UCSD-AML1 (cell line): ENCODE results near the gene TMIE.
"Not testable (repeated sequence)": the region's sequence is repeated elsewhere in the genome, so short reads cannot be mapped to it uniquely, and the experiment has no call there.

Source experiments
- DNase-seq: peaks from one replicate; lab custom pipeline; 2025; ENCODE audit not compliant: unreplicated experiment; lab: John Stamatoyannopoulos, UW

The TMIE gene

DNA sequence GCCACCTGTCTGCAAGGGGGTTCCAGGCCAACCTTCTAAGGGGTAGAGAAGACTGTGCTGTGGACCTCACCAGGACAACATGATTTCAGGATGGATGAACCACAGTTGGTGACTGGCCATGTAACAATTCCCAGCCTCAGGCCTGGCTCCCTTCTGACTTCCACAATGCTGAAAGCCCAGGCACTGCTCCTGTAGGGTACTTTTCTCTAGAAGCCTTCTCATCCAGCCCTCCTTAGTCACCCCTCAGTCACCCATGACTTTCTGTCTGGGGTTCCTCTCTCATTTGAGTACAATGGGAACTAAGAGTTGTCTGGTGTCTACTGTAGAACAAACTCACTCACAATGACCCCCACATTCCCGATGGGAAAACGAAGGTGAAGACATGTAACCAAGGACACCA is 16.3 kb upstream of the TMIE start:
- no peak for DNase-seq

DNA sequence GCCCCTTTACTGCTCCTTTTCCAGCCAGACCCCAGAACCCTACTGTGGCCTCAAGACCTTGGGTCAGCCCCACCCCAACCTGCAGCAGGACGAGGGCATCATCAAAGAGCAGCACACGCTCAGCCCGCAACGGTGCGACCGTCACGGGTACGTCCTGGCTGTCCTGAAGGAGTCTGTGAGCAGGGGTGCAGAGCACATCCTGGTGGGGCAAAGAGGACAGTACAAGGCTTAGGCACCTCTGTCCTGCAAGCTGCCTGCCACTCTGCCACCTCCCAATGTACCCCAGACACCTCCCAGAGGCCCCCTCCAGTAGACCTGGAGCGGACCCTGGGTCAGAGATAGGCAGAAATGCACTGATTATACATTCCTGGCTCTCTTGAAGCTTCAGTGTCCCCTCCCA is 15.7 kb upstream of the TMIE start:
- DNase-seq = no peak

DNA sequence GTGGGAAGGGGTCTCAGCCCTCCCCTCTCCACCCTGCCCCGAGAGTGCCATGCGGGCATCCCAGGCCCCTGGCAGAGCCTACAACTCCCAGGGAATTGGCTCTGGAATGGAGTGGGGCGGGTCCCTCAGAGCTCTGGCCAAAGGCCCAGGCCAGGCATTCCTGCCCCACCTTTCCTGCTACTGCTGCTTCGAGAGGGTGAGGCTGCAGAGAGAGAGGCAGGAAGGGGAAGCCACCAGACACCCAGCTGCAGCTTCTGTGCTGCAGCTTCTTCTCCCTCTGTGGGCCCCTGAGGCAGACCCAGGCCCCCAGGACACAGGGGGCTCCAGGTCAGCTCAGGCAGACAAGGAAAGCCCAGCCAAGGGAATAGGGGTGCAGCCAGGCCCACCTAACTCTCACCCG is 10.4 kb upstream of the TMIE start:
- DNase-seq = peak; percentile 19

DNA sequence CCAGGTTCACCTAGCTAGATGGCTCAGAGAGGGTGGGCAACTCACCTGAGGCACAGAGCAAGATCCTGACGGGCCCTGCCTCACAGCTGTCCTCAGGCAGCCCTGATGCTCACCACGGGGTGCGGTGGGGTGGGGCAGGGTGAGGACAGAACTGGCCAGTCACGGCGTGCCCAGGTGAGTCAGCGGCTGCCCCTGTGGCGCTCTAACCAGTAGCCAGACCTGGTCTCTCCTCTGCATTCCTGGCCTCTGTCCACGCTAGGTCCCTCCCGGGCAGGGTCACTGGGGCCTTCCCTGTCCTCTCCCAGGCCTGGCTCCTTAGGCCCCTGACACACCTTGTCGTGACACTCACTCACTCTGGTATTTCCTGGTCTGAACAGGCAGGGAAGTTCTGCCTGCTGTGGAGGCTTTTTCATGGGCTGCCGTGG is 8.6 kb upstream of the TMIE start:
- DNase-seq = no peak

DNA sequence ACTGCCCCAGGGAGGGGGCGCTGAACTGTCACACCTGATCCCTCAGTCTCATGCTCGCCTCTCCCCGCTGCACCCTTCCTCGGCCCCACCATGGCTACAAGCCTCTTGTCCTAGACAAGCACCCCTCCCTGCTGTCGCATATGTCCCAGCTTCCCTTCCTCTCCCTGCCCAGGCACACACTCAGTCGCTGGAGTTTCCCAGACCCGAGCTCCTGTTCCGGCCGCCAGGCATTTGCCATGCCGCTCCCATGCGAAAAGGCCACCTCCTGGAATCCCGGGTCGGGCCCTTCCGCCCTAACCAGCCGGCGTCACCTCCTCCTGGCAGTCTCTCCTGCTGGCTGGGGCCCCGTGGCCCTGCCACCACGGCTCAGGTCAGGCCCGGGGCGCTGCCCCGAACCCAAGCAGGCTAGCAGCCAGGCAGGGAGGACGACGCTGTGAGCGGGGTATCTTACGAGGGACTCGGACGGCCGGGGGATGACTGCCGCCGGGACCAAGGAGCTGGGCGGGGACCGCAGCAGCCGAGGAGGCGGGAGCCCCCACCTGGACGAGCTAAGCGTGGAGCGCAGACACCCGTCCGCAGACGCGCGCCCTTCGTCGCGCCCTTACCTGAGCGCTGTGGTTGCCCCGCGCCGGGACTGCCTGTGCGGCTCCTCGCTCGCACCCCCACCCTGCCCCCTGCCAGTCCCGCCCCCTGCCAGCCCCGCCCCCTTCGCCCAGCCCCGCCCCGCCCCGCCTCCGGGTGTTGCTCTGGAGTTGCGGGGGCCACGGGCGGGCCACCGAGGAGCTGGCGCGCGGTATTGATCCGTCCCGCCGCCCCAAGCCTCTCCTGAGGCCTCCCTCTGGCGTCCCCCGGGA is 7.9 kb upstream of the TMIE start, which contains the start of gene ALS2CL:
Gene ALS2CL, minus strand, starts transcription at position 642 of the 854 bp plus-strand sequence. CDS start 4,239 bp downstream, outside the sequence.
- DNase-seq = peak; percentile 74

- peak; percentile 64 for DNase-seq
Measured at GRCh38 chr3:46693892-46694226, 7.3 kb upstream of the TMIE start.

- no peak for DNase-seq
Measured at GRCh38 chr3:46694520-46694919, 6.7 kb upstream of the TMIE start.

DNA sequence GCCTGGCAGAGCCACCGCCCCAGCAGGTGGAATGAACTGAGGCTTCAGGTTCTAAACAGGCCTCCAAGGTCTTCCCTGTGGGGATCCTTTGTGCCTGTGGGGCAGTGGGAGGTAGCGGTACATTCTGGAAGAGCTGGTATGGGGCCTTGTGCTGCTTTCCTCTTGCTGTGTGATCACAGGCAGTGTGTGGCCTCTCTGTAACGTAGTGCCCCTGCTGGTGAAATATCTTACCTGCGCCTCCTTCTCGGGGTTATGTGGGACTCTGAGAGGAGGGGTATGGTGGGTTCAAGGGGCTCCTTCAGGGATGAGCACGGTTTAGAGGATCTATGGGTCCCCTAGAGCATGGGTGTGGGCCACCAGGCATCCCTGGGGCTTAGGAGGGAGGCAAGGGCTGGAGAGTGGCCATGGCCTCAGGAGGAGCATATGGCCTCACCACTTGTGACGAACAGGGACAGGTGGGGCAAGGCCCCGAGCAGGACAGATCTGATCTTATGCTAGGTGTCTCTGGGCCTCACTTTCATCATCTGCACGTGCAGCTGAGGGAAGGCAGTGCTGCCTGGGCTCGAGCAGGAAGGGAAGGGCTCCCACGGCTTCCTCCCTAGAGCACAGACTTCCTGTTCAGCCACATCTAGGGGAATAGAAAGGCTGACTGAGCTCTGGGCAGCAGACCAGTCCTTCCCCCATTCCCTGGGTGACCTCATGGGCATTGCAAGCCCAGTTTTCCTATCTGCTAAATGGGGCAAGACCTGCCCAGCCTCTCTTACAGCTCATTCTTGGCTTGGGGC is 5.8 kb upstream of the TMIE start:
- DNase-seq = peak; percentile 83

DNA sequence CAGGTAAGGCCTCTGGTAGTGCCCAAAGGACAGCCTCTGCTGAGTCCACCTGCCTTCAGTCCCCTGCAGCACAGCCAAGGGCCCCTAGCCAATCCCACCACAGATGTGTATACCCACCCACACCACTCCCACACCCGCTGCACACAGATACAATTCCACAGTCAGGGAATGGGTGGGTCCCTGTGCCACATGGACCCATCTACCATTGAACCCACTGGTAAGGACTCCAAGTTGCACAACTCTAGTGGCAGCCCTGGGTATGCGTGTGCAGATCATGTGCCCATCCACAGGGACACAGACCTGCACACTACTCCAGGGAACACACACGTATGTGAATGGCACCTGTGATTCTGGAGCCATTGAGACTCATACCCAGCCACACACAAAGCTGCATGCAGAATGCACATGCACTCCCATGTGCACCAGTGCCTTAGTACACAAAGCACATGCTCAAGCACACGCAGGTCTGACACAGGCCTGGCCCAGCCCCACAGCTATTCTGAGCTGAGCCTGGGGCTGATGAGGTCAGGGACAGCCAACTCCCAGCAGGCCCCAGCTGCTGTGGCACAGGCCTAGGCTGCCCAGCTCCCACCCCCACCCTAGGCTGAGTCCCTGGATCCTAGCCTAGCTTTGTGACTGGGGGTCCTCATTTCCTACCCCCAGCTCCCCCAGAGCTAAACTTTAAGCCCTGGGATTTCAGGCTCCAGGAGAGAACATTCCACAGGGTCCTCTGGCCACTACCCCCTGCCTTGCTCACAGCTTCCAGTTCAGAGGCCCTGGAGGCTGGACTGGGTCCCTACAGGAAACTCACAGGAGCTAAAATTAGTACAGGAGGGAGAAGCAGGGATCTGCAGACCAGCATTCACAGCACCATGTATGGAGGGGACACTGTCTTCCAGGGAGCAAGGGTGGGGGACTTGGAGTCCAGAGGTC is 5.0 kb upstream of the TMIE start:
- DNase-seq = peak; percentile 40

DNA sequence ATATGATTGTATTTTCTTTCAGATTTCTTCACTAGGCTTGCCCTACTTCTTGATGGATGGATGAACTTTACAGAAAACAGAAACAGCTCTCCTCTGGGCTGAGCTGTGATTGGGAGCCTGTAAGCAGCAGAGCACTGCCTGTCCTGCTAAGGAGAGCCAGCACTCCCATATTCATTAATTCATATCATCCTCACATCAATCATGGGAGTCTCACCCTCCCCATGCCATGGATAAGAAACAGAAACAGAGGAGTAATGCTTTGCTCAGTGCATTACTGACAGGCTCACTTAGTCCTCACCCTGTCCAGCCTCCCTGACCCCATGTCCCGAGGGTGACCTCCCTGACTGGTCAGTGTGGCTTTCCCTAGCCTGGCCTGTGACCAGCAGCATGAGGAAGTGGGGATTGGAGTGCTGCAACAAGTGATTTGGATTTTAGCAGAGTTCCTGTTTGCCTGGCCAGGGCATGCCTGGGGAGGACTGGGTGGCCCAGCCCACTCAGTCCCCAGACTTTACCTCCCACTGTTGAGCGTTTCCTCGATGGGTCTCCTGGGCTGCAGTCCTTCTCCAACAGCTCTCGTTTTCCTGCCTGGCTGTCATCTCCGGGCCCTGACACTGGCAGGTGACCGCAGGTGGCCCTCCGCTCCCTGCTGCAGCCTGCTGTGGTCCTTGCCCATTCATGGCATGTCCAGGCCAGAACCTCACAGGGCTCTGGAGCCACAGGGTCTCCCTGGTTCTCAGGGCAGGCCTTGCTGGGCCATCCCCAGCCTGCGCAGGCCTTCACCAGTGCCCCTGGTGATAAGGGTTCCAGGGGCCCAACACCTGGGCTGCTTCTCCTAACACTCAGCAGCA is 1.3 kb upstream of the TMIE start:
- DNase-seq = peak; percentile 22

DNA sequence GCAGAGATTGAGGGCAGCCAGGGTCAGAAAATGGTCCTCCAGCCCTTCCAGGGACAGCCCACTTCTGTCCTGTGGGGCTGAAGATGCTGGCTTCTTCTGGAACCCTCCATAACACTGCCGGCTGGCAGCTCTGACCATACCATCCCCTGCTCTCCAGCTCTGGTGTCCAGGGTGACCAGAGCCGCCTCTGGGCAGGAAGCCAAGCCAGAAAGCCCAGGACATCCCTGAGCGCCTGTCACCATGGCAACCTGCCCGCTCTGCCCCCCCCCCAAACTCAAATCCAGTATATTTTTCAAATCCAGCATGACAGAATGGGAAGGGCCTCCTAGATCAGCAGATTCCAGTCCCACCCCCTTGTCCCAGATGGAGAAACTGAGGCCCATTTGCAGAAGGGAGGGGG is 420 bp upstream of the TMIE start:
- DNase-seq = no peak

- no peak for DNase-seq
Measured at GRCh38 chr3:46702246-46703012, 1.2 kb downstream of the TMIE start.

DNA sequence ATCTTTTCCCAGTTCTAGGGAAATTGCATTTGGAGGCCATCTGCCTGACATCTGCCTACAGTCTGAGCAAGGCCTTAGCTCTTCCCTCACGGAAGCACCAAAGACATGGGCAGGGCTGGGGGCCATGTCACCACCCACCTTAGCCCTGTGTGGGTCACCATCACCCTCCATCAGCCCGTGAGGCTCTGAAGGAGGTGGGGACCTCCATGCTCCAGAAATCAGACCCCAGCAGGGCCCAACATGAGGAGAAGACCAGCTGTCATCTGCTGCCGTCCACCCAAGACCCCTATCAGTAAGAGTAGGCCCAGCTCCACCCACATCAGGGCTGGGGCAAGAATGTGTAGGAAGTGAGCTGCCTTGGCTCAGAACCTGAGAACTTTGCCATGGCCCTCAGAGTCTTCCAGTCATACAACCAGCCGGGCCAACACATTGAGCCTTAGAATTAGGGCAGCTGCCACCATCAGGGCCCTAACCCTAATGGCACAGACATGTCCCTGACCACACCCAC is 1.9 kb downstream of the TMIE start:
- DNase-seq = no peak

DNA sequence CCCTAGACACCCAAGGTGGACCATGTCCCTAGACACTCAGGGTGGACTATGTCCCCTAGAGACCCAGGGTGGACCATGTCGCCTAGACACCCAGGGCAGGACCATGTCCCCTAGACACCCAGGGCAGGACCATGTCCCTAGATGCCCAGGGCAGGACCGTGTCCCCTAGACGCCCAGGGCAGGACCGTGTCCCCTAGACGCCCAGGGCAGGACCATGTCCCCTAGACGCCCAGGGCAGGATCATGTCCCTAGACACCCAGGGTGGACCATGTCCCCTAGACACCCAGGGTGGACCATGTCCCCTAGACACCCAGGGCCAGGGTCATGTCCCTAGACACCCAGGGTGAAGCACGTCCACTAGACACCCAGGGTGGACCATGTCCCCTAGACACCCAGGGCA is 3.2 kb downstream of the TMIE start:
- not testable (repeated sequence) for DNase-seq

DNA sequence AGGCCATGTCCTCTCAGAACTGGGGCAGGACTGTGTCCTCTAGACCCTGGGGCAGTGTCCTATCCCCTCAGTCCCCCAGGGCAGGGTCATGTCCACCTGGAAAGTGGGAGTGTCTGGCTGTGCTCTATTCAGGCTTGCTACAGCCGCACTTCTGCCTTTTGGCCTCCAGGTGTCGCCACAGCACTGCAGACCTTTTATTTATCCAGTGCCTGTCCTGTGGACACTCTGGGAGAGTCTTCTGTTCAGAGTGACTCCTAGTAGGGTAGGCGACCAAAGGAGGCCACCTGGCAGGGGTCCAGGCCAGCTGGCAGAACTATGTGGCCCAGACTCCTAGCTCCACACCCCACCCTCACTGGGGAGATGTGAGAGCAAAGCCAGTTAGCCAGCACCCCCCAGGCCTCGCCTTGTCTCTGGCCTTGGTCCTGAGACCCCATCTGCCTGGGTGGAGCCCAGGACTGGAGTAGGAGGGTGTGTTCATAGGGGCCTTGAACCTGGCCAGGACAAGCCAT is 3.9 kb downstream of the TMIE start:
- peak; percentile 61 for DNase-seq

GRCh38 chr3:46705751-46706552 is 4.8 kb downstream of the TMIE start:
- DNase-seq = no peak

DNA sequence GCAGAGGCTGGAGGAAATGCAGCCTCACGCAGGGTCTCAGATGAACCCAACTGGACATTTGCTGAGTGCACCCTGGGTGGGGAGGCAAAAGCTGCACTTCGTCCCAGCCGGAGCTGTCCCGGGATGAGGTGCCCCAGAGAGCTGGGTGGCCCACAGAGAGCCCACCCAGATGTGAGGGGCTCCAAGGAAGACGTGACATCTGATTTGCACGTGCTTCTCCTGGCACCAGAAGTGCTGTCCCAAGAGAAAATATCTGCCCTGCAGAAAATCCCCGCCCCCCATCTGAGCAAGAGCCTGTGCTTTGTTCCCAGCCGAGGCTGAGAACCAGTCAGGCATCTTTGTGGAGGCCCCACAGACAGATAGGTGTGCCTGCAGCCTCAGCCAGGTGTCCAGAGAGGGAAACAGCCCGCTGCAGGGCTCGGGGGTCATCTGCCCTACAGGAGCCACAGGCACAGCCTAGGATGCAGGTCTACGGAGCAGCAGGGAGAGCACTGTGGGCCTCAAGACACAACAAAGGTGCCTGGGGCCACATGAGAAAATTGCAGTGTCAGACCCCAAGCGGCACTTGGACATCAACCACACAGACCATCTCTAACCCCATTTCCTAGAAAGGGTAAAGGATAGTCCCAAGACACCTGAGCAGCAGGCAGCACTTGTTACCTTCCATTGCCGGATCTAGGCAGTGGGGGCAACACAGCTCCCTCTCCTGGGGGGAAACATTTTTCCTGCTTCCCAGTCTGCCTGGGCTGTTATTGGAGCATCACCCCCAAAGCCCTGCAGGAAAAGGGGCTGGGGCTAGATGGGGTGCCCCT is 5.8 kb downstream of the TMIE start:
- DNase-seq = no peak
